H1 (cell line): ENCODE measurements around the gene CAP2. TPM values are rescaled to one million over a fixed set of nuclear protein-coding genes. Genes with fewer than 3 reads are reported as not detected.

Experiments used
- MAX ChIP-seq: IDR thresholded peaks from 2 replicates; pipeline ENCODE4 v1.6.1; 2012; ENCODE audit warnings: inconsistent platforms
- TBP ChIP-seq: IDR thresholded peaks from 2 replicates; pipeline ENCODE4 v1.6.1; 2011; ENCODE audit warnings: low read depth, low read length, improper control_type of control experiment
- polyA plus RNA-seq, 7 experiments: library from polyadenylated mRNA; depleted of rRNA in 3 of 7; stranded (reverse) in 5 of 7; unstranded in 2 of 7; fragments of >200 nt in 5 of 7; fragments of 200-250 nt in 2 of 7; gene quantifications; 1 replicate in 5 of 7; 2 replicates in 1 of 7; 4 replicates in 1 of 7; pipeline versions ENCODE4 v1.2.1 to v1.2.3, GENCODE V29; 2011 to 2013; ENCODE audit warnings: missing spikeins in 2 of 7, mixed read lengths in 2 of 7
- total RNA-seq: library from RNA; stranded (reverse); fragmentation: NEBNext Ultra II Directional; extraction: Animal tissue kit (Norgen Biotek cat#: 25700); gene quantifications from 2 replicates; pipeline ENCODE4 v1.2.1, GENCODE V29; 2021

The CAP2 gene
- total and polyA plus RNA-seq, 2 of the 8 experiments (the other 6 are each of a cell fraction or from before 2014, with no cell fraction given): 7.2 to 10.0 TPM

GRCh38 chr6:17381424-17382147, 11.8 kb upstream of the CAP2 start (continued):
- TF ChIP-seq MAX: no peak
- no peak for TF ChIP-seq TBP
- TF ChIP-seq, all 59 proteins: peak for 0
